Esophagus muscularis mucosa (tissue), 3 donors: ENCODE measurements around the gene TLE5.

Source experiments
- CTCF ChIP-seq, 3 experiments: fragments of 200-600 bp in 2 of 3; fragments of 450-650 bp in 1 of 3; sonication (generic) in 2 of 3; IDR thresholded peaks; one replicate each; pipeline ENCODE4 v1.5.1; 2017 to 2019; ENCODE audit warnings: antibody characterized with exemption in 3 of 3, mild to moderate bottlenecking in 2 of 3, moderate library complexity in 1 of 3
- POLR2A ChIP-seq: fragments of 450-650 bp; IDR thresholded peaks from one replicate; pipeline ENCODE4 v1.6.1; 2017; ENCODE audit warnings: antibody characterized with exemption, moderate library complexity, mild to moderate bottlenecking, low read depth

DNA sequence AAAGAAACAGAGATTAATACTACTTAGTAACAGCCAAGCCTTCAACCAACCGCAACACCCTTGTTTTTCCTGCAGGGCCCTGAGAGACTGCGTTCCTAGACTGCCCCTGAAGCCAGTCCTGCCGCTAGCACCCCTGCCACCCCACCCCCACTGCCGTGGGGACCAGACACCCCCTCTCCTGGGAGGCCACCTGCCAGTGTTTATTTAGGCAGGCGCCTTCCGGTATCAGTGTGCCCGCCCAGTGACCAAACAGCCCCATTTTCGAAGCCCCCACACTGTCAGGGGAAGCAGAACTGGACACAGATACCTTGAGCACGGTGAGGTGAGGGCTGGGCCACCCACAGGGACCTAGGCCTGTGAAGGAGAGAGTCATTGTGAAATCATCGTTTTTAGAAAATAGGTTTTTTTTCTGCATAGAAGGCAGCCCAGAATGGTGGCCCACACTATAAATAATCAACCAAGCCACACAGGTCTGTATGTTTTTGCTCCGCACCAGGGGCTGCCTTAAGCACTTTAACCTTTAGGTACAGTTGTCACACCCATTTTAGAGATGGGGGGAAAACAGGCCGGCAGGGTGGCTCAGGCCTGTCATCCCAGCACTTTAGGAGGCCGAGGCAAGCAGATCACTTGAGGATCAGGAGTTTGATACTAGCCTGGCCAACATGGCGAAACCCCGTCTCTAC is 3.5 kb upstream of the TLE5 start:
- no peak for TF ChIP-seq CTCF (IDR thresholded peaks at IDR 0.05)
- no peak for TF ChIP-seq POLR2A
